Activated B cell treated with CpG ODN at 0.5 μM for 24 hours (primary cell): ENCODE data around the gene ADAM33. TPM values are rescaled to one million over a fixed set of nuclear protein-coding genes. Genes with fewer than 3 reads are reported as not detected.

Experiments
- ATAC-seq: fragments of 200-7000 bp; cut with Tn5 transposase; one replicate; pipeline ENCODE4 v1.10.0; 2021; ENCODE audit warnings: low read depth, mild to moderate bottlenecking, moderate library complexity
- CTCF ChIA-PET: fragments of 350-600 bp; sonication (Branson Sonifier 250); formaldehyde crosslinking; loops from one replicate; lab custom pipeline; 2021; ENCODE audit warnings: antibody characterized with exemption; lab: Charles Lee
- POLR2A ChIA-PET: fragments of 350-600 bp; sonication (Branson Sonifier 250); formaldehyde crosslinking; loops from one replicate; lab custom pipeline; 2021; ENCODE audit warnings: antibody characterized with exemption; lab: Charles Lee
- DNase-seq: peaks from one replicate; pipeline ENCODE4 v3.0.0; 2022
- H3K27ac Mint-ChIP-seq: one replicate; pipeline ENCODE4 v1.8.0; 2020; ENCODE audit warnings: mixed read lengths
- H3K27me3 Mint-ChIP-seq: one replicate; pipeline ENCODE4 v1.8.0; 2021; ENCODE audit warnings: mixed read lengths
- H3K36me3 Mint-ChIP-seq: one replicate; pipeline ENCODE4 v1.8.0; 2021; ENCODE audit warnings: low read depth, mixed read lengths
- H3K4me1 Mint-ChIP-seq: one replicate; pipeline ENCODE4 v1.8.0; 2021; ENCODE audit warnings: mixed read lengths
- H3K4me3 Mint-ChIP-seq: one replicate; pipeline ENCODE4 v1.8.0; 2020; ENCODE audit warnings: mild to moderate bottlenecking, mixed read lengths
- H3K9me3 Mint-ChIP-seq: one replicate; pipeline ENCODE4 v1.8.0; 2020; ENCODE audit warnings: mixed read lengths
- CTCF ChIP-seq: fragments of 200-600 bp; IDR thresholded peaks from one replicate; pipeline ENCODE4 v1.8.0; 2022; ENCODE audit warnings: antibody characterized with exemption, mild to moderate bottlenecking
- intact Hi-C: fragments of 100-400 bp; cut with micrococcal nuclease; formaldehyde crosslinking; loops from one replicate; pipeline ENCODE4 v1.15.1; 2024
- total RNA-seq: library from RNA; stranded (reverse); gene quantifications from 2 replicates; pipeline ENCODE4 v1.2.3, GENCODE V29; 2022

Gene ADAM33
- total RNA-seq, 1 donor from 2014 or later, result not detected

- H3K36me3 Mint-ChIP-seq, result no peaks in the 10 kb centered on the region
- ChIA-PET CTCF (interaction anchor here (1.0 kb wide), 1 partner anchor 18 kb away, joined by 4 read pairs; no protein-coding TSS in a partner anchor), POLR2A (interaction anchor here (0.6 kb wide), 1 partner anchor 220 kb away, joined by 3 read pairs; no protein-coding TSS in a partner anchor)
- no peak overlapping the region for H3K27ac Mint-ChIP-seq
- H3K9me3 Mint-ChIP-seq, result peaks cover 8% of the 10 kb centered on the region
- H3K4me1 Mint-ChIP-seq, result peaks cover 15% of the 10 kb centered on the region
- peaks cover 29% of the 10 kb centered on the region for H3K27me3 Mint-ChIP-seq
- DNase-seq (no peak), ATAC-seq (no peak)
- no peak for TF ChIP-seq CTCF
- intact Hi-C loops, result no loop called here
- no peak overlapping the region for H3K4me3 Mint-ChIP-seq
Observed at GRCh38 chr20:3658019-3658715, 23.6 kb downstream of the ADAM33 start.

- Mint-ChIP-seq H3K27me3 (peaks cover 8% of the 10 kb centered on the region), H3K36me3 (no peaks in the 10 kb centered on the region), H3K4me1 (peaks cover 17% of the 10 kb centered on the region), H3K27ac (no peak overlapping the region), H3K9me3 (peaks cover 8% of the 10 kb centered on the region), H3K4me3 (no peak overlapping the region)
- ATAC-seq (no peak), DNase-seq (no peak)
- ChIA-PET CTCF (no interaction called here), POLR2A (no interaction called here)
- TF ChIP-seq CTCF, result no peak
- intact Hi-C loops, result no loop called here
Observed at GRCh38 chr20:3655131-3655405, 26.7 kb downstream of the ADAM33 start.

- no peak overlapping the region for H3K27ac Mint-ChIP-seq
- no peak for TF ChIP-seq CTCF
- no peak for DNase-seq
- peaks cover 5% of the 10 kb centered on the region for H3K27me3 Mint-ChIP-seq
- H3K36me3 Mint-ChIP-seq, result no peaks in the 10 kb centered on the region
- H3K4me1 Mint-ChIP-seq, result peaks cover 15% of the 10 kb centered on the region
- H3K4me3 Mint-ChIP-seq, result no peak overlapping the region
- H3K9me3 Mint-ChIP-seq, result peaks cover 8% of the 10 kb centered on the region
- ChIA-PET CTCF (no interaction called here), POLR2A (no interaction called here)
- intact Hi-C loops, result no loop called here
- no peak for ATAC-seq
Observed at GRCh38 chr20:3654326-3655130, 27.3 kb downstream of the ADAM33 start.

- CTCF ChIA-PET, result no interaction called here
- no peak overlapping the region for H3K4me3 Mint-ChIP-seq
- intact Hi-C loops, result no loop called here
Observed at GRCh38 chr20:3653921-3654320, 27.9 kb downstream of the ADAM33 start.

More at GRCh38 chr20:3653921-3654320, 27.9 kb downstream of the ADAM33 start:
- Mint-ChIP-seq H3K27ac (no peak overlapping the region), H3K9me3 (peaks cover 8% of the 10 kb centered on the region), H3K4me1 (peaks cover 9% of the 10 kb centered on the region), H3K36me3 (peaks cover 2% of the 10 kb centered on the region), H3K27me3 (no peaks in the 10 kb centered on the region)
- no peak for DNase-seq
- TF ChIP-seq CTCF, result no peak
- no peak for ATAC-seq
- POLR2A ChIA-PET, result no interaction called here
